HL-60 (cell line): ENCODE data around the gene CPED1.

Experiments
- GABPA ChIP-seq: IDR thresholded peaks from 2 replicates; pipeline ENCODE4 v1.6.1; 2012; ENCODE audit warnings: low read depth
- POLR2AphosphoS5 ChIP-seq: IDR thresholded peaks from 2 replicates; pipeline ENCODE4 v1.6.1; 2012; ENCODE audit warnings: low read depth
- SPI1 ChIP-seq: IDR thresholded peaks from 2 replicates; pipeline ENCODE4 v1.6.1; 2012; ENCODE audit warnings: low read depth, mild to moderate bottlenecking, borderline replicate concordance
- TF ChIP-seq, protein P1 (sequence below): IDR thresholded peaks from one replicate; pipeline ENCODE4 v1.5.1; 2011; ENCODE audit warnings: low read length, control low read depth, inconsistent platforms; ENCODE audit not compliant: insufficient read depth

DNA sequence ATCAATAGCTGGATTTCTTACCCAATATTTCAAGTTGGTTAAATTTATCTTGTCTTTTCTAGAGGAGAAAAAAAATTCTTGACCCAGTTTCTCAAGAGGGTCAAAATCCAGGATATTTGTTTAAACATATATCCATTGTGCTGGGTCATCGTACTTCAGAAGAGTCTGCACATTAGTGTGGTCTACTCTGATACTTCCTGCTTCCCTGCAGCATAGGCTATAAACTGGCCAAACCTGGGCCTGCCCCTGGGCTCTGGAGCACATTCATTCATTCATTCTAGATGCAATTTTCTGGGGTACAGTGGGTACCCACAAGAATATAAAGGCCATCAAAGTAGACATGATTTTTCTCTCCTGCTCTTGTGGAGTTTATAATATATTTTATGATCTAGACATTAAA is 198.2 kb downstream of the CPED1 start:
- TF ChIP-seq, protein P1, sequence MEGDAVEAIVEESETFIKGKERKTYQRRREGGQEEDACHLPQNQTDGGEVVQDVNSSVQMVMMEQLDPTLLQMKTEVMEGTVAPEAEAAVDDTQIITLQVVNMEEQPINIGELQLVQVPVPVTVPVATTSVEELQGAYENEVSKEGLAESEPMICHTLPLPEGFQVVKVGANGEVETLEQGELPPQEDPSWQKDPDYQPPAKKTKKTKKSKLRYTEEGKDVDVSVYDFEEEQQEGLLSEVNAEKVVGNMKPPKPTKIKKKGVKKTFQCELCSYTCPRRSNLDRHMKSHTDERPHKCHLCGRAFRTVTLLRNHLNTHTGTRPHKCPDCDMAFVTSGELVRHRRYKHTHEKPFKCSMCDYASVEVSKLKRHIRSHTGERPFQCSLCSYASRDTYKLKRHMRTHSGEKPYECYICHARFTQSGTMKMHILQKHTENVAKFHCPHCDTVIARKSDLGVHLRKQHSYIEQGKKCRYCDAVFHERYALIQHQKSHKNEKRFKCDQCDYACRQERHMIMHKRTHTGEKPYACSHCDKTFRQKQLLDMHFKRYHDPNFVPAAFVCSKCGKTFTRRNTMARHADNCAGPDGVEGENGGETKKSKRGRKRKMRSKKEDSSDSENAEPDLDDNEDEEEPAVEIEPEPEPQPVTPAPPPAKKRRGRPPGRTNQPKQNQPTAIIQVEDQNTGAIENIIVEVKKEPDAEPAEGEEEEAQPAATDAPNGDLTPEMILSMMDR = no peak
- TF ChIP-seq POLR2AphosphoS5 = no peak
- TF ChIP-seq GABPA = no peak
- TF ChIP-seq SPI1 = no peak
